Measurements from ENCODE around the gene TUBA3C.
"Not testable (repeated sequence)": the region's sequence is repeated elsewhere in the genome, so short reads cannot be mapped to it uniquely, and the experiment has no call there.

The TUBA3C gene

DNA sequence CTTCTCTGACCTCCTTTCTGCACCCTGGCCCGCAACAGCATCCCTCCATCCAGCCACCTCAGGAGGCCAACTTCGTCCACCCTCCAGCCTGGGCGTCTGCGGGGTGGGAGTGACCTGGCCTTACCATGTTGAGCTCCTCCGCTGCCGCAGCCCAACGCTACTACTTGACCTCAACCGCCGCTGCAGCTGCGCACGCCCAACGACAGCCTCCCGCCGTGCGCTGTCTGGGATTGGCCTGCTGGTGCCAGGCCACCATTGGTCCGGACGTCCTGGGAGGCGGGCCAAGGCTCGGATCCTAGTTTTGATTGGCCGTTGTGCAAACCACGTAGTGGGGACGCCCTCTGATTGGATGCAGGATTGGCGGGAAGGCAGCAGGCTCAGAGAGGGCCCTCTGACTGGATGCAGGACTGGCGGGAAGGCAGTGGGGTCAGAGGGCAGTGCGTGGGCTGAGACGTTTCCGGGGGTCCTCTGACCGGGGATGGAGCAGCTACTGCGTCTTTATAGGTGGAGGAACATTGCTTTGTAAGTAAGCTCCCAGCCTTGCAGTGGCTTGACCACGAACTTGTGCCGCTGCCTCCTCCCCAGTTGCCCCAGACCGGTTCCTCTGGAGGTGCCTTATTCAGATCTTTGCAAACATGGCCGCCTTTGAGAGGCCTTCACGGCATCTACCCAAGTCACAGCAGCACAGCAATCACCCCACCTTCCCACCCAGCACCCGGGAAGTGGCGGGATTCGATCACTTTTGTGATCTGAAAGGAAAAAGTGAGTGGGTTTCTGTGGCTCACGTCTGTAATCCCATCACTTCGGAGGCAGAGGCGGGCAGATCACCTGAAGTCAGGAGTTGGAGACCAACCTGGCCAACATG, at the start of gene TUBA3C:
TUBA3C (minus strand) TSS at position 204 of the 865 bp plus-strand sequence; CDS start at position 127, 77 bp downstream.
- DNase-seq (ENCODE audit: low read depth in 1 of 2, low spot score in 1 of 2), result no peak

GRCh38 chr13:19207413-19207812, 25.8 kb upstream of the TUBA3C start:
- DNase-seq (ENCODE audit: low read depth in 1 of 2, low spot score in 1 of 2), result not testable (repeated sequence)

DNA sequence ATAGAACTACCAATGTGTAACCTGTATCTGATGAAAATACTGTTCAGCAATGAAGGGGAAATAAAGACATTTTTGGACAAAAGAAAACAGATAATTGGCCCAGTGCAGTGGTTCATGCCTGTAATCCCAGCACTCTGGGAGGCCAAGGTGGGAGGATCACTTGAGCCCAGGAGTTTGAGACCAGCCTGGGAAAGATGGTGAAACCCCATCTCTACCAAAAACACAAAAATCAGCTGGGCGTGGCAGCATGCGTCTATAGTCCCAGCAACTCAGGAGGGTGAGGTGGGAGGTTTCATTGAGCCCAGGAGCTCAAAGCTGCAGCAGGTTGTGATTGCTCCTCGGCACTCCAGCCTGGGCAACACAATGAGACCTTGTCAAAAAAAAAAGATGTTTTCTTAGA, 11.0 kb upstream of the TUBA3C start:
- DNase-seq (ENCODE audit: low read depth in 1 of 2, low spot score in 1 of 2), result not testable (repeated sequence)

DNA sequence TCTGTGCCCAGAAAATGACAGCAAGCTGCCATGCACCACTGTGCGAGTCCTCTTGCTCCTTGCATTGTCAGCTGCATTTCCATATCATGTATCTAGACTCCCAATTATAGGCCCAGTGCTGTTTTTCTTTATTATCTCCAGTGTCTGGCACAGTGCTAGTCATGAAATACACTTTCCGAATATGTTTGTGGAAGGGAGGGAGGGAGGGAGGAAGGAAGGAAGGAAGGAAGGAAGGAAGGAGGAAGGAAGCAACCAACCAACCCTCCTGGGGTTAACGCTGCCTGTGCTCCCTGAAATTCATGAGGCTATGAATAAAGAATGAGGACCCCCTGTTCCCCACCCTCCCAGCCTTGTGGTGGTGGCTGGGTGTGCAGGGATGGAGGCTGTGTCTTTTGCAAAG, 8.3 kb upstream of the TUBA3C start:
- DNase-seq (ENCODE audit: low read depth in 1 of 2, low spot score in 1 of 2), result not testable (repeated sequence)

DNA sequence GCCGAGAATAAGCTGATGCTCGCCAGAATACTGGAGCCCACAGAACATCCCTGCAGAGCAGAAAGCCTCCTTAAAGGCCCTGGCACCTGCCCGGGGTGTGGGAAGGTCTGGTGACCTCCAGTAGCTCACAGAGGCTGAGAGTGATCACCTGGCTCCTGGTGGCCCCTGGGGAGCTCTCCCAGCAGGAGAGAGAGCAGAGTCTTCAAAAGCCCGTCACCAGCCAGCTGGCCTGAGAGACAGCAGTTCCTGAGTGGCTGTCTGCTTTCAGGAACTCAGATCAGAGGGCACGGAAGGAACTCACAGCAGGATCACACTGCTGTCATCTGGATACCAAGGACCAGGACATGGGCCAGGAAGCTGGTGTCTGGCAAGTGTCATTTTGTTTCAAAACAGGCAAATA, 7.7 kb upstream of the TUBA3C start:
- DNase-seq (ENCODE audit: low read depth in 1 of 2, low spot score in 1 of 2), result not testable (repeated sequence)

DNA sequence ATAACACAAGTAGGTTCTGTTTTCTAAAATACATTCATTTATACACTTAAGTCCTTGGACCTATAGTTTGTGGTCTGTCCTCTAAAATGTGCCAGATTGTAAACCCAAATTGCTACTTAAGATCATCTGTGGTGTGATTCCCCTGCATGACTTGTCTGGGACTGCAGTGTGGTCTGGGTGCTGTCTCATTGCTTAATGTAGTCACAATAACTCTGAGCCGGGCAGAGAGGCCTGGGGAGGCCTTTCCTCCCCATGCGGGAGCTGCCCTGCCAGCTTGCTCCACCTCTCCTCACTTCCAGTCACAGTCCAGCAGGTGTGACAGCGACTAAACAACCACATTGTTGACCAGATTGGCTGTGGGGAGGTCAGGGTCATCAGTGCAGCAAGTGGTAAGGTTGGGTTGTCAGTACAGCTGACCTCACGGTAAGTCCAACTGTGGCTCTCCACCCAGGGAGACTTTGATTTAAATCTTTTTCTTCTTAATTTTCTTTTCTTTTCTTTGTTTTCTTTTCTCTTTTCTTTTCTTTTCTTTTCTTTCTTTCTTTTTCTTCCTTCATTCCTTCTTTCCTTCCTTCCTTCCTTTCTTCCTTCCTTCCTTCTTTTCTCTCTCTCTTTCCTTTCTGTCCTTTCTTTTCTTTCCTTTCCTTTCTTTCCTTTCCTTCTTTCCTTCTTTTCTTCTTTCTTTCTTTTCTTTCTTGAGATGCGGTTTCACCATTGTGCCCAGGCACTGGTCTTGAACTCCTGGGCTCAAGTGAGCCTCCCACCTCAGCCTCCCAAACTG, 4.4 kb upstream of the TUBA3C start:
- no peak for DNase-seq (ENCODE audit: low read depth in 1 of 2, low spot score in 1 of 2)

DNA sequence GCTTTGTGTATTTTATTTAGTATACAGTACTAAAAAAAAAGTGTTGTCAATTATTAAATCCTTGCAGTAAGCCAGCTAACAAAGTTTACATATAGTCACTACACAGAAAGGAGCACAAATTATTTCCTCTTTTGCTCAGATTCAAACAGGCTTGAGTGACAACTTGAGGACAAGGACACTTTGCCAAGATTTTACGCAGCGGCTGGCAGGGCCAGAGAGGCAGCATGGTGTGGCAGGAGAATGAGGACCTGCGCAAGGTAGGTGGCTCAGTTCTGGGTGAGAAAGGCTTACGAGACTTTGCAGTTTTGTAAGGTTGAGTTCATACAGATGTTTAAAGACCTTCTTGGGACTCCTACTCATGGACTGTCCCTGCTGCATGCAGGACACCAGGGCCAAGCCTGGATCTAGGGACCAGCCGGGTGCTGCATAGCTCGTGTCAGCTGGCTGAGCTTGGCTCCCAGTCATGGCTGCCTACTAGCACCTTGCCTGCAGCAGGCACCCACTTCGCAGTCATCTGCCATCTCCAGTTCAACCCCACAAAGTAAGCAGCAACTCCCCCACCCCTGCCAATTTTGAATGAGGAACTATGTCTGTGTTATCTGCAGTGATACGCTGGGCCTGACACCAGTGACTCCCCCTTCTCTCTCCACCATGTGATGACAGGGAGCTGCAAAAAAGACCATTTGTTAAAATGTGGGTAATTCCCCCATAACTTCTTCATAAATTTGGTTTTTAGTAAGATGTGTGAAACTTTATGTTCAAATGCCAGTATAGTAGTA, 3.7 kb upstream of the TUBA3C start:
- DNase-seq (ENCODE audit: low read depth in 1 of 2, low spot score in 1 of 2), result no peak

GRCh38 chr13:19184176-19184575, 2.6 kb upstream of the TUBA3C start:
- DNase-seq (ENCODE audit: low read depth in 1 of 2, low spot score in 1 of 2), result no peak

DNA sequence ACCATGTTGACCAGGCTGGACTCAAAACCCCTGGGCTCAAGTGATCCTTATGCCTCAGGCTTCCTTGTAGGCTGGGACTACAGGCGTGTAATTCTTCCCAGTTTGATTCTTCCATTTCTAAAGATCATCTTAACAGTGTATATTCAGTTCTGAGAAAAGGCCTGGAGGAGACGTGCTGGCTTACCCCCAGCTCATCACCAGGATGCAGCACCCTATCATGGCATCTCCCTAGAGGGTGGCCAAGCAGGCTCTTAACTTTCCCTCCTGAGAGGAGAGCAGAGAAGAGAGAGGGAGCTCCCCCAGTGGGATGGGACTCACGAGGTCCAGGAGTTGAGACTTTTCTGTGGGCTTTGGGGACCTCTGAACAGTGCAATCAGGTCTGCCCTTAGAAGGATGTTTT, 2.1 kb upstream of the TUBA3C start:
- no peak for DNase-seq (ENCODE audit: low read depth in 1 of 2, low spot score in 1 of 2)

GRCh38 chr13:19182536-19182935, 912 bp upstream of the TUBA3C start:
- DNase-seq (ENCODE audit: low read depth in 1 of 2, low spot score in 1 of 2), result no peak

DNA sequence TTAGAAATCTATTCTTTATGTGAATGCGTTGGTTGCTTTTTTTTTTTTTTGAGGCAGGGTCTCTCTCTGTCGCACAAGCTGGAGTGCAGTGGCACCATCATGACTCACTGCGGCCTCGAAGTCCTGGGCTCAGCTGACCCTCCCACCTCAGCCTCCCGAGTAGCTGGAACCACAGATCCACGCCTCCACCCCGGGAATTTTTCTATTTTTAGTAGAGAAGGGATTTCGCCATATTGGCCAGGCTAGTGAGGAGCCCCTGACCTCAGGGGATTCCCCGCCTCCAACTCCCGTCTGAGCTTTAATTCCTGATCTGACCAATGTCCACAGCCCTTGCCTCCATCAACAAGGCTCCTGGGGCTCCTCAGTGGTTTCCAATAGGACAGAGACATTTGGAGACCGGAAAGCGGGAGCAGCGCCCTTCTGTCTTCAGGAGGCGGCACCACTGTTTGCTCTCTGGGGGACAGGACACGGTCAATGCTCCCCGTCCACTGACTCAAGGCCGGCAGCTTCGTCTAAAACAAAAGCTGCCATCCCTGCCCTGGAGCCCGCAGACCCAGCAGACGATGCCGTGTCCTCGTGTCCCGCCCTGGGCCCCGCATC, 503 bp downstream of the TUBA3C start:
- no peak for DNase-seq (ENCODE audit: low read depth in 1 of 2, low spot score in 1 of 2)

DNA sequence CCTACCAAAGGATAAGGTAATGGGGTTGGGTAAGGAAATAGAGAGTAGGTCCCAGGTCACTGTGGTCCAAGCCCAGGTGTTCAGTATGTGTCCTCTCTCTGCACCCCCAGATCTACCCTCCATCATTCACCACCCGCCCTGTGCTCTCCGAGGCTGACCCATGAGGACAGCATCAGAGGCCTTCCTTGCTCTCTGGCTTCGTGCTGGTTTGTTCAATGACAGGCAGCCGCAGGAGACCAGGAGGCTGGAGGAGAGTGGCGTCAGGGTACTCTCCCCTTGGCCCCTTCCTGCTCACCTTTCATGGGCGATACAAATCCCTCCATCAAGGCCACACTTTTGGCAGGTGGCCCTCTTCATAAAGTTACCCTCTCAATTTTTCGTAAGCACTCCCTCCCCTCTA, 1.7 kb downstream of the TUBA3C start:
- DNase-seq (ENCODE audit: low read depth in 1 of 2, low spot score in 1 of 2), result no peak

DNA sequence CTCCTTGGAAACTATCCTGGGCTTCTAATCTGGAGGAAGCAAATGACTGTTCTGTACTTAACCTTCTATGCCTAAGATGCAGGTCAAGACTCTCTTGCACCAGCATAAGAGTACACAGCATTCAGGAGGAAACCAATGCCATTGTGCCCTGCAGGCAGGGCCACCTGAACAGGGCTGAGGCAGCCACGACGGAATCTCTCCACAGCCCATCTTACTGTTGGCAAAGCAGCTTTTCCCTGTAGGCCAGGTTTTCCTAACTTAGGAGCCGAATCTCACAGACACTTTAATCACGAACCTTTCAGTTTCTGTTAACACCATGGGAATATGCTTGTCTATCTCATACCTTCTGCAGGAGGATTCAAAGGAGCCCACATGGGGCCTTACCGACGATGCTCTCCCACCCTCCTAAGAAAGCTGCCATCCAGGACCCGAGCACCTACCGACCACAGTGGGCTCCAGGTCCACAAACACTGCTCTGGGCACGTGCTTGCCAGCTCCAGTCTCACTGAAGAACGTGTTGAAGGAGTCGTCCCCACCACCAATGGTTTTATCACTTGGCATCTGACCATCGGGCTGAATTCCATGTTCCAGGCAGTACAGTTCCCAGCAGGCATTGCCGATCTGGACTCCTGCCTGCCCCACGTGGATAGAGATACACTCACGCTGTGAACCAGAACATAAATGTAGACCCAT, 2.6 kb downstream of the TUBA3C start:
- DNase-seq (ENCODE audit: low read depth in 1 of 2, low spot score in 1 of 2), result no peak

GRCh38 chr13:19176981-19177776, 4.4 kb downstream of the TUBA3C start:
- not testable (repeated sequence) for DNase-seq (ENCODE audit: low read depth in 1 of 2, low spot score in 1 of 2)

DNA sequence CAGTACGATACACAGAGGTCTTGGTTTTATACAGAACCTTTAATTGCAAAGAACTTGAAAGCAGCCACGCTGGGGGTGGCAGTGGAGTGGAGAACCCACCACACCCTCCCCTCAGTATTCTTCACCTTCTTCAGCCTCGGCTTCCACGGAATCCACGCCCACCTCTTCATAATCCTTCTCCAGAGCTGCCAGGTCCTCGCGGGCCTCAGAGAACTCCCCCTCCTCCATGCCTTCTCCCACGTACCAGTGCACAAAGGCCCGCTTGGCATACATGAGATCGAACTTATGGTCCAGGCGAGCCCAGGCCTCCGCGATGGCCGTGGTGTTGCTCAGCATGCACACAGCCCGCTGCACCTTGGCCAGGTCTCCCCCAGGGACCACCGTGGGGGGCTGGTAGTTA, 7.9 kb downstream of the TUBA3C start:
- no peak for DNase-seq (ENCODE audit: low read depth in 1 of 2, low spot score in 1 of 2)

DNA sequence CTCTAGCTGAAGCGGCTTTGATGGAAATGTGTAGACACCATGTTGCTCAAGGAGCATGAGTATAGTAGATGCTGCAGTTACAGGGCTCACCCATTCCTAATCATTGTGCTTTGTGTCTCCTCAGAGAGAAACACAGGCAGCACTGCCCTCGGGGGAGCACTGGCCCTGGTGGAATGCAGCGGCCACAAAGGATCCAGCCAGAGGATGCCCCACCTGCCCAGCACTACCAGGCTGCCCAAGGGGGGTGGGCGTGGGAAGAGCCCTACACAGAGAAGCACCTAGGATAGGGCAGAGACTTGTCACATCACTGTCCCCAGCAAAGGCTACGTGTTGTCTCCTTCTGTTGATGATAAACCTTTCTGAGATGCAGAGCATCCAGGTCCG, 9.0 kb downstream of the TUBA3C start:
- no peak for DNase-seq (ENCODE audit: low read depth in 1 of 2, low spot score in 1 of 2)

DNA sequence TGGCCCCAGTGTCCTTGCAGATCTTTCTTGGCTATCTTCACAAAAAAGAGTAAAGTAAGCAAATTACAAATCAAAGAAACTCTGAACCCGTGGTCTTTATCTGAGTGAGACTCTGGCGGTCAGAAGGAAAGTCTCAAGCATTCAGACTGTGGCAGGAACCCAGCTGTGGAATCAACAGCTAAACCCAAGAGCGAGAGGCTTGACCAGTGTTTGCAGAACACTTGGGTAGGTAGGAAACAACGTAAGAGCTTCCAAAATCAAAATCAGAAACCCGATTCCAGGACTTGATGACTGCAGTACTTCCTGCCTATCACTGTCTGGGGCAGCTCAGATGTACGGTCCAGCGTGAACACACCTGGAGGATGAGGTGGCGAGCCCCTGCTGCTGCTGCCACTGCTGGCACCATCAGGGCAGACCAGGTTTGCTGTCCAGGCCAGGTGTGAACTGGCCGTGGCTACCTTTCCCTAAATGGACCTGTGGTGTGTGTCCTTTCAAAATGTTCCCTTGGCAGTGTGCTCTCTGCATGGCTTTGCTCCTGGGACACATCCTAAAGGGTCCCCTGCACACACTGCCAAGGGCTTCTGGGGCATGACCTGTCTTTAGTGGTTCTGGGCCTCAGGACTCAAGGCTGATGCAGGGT, 9.5 kb downstream of the TUBA3C start:
- DNase-seq (ENCODE audit: low read depth in 1 of 2, low spot score in 1 of 2), result no peak

- no peak for DNase-seq (ENCODE audit: low read depth in 1 of 2, low spot score in 1 of 2)
These were observed 10.1 kb downstream of the TUBA3C start for GRCh38 chr13:19171563-19171962.

DNA sequence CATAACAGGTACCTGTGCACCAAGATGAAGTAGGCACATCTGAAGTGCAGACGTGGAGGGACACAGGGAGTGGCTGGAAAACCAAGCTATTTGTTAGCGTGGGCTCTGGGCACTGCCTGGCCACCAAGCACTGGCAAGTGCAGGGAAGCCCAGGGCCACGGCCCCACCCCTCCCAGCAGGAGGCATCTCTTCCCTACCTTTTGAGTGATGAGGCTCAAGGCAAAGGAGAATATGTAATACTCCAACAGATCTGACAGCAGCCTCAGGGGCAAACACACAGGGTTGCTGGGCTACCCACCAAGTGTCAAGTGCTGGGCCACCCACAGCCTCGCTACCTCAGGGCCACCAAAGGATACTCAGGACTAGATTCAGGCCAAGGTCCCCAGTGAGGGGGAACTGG, 11.6 kb downstream of the TUBA3C start:
- DNase-seq (ENCODE audit: low read depth in 1 of 2, low spot score in 1 of 2), result no peak
